HG02571 (cell line): ENCODE data around the gene TXN.
"Not testable (repeated sequence)": the region's sequence is repeated elsewhere in the genome, so short reads cannot be mapped to it uniquely, and the experiment has no call there.

Source experiments
- ATAC-seq: cut with Tn5 transposase; IDR thresholded peaks from one replicate; pipeline ENCODE4 v1.9.1; 2021; ENCODE audit warnings: mild to moderate bottlenecking, moderate library complexity; ENCODE audit not compliant: unreplicated experiment

The TXN gene

DNA sequence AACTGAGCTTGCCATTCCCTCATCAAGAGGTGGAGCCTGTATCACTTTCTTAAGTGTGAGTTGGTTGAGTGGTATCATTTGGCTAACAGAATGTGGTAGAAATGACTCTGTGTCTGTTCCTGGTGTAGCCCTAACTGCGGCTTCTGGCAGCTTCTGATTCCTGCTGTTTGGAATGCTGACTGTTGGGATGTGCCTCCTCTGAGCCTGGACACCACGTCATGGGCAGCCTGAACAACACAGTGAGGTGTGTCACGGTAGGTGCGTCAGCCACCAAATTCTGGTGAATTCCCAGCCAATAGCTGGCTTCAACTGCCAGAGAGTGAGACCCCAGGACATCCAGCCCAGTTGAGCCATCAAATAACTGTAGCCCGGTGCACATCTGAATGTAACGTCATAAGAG lies 42.2 kb downstream of the TXN start:
- no peak for ATAC-seq

DNA sequence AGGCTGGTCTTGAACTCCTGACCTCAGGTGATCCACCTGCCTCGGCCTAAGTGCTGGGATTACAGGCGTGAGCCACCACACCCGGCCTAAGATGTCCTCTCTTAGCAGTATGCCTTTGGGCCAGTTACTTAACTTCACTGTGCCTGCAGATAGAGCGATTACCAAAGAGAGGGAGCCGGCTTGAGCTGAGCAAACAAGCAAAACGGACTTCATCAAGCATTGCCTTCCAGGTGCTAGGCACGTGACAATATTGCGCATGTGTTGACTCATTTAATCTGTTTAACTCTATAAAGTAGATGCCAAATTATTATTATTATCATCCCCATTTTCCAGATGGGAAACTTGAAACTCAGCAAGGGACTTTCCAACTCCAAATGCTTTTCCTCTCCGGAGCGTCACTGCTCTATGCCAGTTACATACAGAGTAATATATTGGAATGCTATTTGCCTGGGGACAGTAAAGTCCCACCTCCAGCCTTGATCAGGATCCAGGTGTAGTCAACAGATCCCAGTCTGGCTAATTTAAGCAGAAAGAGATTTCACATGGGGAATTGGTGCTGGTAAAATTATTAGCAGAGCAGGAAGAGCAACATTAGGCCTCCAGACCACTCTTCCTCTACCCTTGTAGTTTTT lies 42.8 kb downstream of the TXN start:
- ATAC-seq: no peak

DNA sequence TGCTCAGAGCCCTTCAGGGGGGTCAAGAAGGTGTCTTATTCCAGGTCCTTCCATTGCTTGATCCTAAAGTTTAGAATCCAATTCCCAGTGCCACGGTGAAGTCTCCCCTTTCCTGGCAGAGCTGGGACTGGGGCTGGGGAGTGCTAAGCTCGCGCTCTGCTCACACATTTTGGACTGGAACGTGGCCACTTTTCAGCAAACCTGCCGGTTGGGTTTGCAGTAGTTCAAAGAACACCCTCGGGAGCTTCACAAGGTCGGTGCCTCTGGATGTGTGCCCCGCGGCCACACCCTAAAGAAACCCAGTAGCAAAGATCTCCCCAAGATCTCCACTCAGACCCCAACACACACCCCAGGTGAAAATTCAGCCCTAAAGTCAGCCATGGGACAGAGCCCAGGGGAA lies 48.3 kb downstream of the TXN start, which contains the start of gene C9orf152:
Gene C9orf152, minus strand, starts transcription at position 129 of the 400 bp plus-strand sequence. CDS start 580 bp downstream, outside the sequence.
- no peak for ATAC-seq

DNA sequence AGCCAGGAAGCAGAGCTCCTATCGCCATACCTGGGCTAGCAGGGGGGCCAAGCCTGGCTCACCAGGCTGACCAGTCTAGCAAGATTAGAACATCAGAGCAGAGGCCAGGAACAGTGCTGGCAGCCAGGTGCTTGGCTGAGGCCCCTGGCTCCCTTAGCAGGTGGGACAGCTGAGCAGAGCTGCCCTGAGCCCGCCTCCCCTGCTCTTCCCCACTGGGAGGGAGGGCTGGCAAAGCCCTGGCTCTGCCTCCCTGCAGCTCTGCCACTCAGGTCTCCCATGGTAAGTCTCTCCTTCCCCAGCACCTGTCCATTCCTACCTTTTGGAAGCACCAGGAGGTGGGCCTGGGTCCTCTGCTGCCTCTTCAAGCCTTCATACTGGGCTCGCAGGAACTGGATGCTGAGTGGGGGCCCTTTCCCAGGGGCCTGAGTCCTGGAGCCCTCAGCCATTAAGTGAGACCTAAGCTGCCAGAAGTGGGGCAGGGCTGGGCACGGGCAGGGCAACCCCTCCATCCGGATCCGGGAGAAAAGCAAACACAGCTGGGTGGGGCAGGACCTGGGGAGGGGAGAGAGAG lies 49.2 kb downstream of the TXN start:
- no peak for ATAC-seq

DNA sequence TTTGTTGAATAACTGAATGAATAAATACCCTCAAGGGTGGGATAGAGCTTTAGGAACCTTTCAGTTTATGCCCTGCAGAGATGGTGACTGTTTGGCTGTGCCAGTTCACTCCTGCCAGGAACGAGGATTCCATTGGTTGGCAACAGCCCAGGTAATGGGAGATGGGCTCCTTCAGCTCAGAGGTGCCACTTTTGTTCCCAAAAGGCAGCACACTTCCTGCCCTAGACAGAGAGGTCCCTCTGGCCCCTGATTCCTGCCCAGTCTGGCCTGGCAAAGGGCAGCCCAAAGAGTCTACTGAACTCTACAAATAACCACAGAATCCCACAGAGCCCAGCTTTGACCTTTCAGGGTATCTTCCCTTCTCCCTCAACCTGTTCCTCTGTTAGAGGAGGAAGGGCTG lies 49.9 kb downstream of the TXN start:
- no peak for ATAC-seq

DNA sequence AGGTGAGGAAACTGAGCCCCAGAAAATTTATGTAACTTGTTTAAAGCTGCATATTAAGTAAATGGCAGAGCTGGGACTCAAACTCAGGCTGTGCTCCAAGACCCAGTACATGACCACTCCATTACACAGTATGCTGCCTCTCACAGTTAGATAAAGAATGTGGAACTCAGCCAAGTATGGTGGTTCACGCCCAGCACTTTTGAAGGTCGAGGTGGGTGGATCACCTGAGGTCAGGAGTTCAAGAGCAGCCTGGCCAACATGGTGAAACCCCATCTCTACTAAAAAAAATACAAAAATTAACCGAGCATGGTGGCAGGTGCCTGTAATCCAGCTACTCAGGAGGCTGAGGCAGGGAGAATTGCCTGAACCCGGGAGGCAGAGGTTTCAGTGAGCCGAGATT lies 50.7 kb downstream of the TXN start:
- ATAC-seq: not testable (repeated sequence)

DNA sequence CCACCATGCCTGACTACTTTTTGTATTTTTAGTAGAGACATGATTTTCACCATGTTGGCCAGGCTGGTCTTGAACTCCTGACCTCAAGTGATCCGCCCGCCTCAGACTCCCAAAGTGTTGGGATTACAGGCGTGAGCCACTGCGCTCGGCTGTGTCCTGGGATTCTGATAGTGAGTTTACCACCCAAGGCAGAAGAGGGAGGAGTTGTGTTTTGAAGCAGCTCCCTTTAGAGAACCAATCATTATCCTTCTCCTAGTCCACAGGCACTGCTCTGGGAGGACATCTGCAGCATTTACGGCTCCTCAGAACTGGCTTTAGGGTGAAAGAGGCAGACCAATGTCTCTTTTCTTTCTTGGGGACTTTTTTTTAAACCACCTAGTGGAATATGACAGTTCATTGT lies 54.1 kb downstream of the TXN start:
- no peak for ATAC-seq

DNA sequence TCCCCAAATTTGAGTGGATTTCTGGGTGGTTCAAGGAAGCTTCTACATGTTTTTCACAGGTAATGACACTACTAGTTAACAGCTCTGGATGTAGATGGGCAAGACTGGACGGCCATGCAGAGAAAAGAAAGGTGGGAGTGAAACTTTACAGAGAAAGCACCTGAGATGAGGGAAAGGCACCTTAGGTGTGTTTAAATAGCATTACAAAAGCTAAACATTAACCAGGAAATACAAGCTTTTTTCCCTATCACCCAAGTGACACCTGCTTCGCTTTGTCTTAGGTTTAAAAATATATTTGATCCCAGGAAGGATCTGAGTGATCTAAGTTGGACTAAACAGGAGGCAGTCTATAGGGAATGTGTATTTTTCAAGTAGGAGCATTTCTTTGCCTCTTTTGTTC lies 56.7 kb downstream of the TXN start:
- no peak for ATAC-seq

DNA sequence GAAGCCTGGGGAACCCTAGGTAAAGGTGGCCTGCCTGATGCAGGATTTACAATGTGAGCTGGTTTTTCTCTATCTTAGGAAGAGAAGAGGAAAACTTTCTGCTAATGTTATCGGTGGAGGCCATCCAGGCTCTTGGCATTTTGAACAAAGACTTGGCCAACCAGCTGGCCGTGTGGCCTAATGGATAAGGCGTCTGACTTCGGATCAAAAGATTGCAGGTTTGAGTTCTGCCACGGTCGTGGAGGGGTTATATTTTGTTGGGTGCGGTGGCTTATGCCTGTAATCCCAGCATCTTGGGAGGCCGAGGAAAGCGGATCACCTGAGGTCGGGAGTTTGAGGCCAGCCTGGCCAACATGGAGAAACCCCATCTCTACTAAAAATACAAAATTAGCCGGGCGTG lies 58.0 kb downstream of the TXN start:
- ATAC-seq: no peak

DNA sequence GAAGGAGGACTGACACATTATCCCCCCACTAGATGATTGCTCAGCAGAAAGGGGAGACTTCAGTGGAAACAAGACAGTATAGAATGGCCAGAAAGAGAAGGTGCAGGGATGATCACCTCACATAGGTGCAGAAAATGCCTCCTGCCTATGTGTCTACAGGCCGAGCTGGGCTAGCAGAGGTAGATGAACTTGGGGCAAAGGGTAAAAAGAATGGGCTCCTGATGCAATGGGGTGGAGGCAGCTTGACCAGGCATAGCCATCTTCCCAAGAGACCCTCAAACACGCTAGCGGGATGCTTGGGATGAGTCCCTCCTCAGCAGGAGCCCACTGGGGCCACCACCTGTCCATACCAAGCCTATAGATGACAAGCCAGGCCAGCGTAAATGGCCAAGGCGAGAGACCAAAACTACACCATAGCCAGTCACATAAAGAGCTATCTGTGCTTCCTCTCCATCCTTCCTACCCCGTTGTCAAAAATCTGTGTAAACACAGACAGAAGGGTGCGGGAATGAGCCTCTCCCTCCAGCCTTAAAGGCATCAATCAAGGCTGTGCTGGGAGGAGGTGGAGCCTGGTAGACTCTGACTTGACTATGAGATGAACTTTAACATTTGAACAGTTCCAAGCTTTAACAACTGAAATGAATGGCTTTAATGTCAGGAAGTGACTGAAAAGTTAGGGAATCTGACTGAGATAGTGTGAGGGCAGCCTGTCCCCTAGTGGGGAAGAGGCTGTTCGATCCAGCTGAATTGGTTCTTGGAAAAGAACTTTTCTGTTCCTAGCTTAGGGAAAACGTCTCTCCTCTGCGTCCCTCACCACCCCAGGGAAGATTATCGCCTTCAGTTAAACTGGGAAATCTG lies 58.7 kb downstream of the TXN start:
- ATAC-seq: no peak

DNA sequence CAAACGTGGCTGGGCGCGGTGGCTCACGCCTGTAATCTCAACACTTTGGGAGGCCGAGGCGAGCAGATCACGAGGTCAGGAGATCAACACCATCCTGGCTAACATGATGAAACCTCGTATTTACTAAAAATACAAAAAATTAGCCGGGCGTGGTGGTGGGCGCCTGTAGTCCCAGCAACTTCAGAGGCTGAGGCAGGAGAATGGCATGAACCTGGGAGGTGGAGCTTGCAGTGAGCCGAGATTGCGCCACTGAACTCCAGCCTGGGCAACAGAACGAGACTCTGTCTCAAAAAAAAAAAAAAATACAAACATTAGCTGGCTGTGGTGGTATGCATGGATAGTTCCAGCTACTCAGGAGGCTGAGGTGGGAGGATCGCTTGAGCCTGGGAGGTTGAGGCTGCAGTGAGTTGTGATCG lies 60.2 kb downstream of the TXN start:
- ATAC-seq: not testable (repeated sequence)
